Smooth muscle cell (in vitro differentiated cells): ENCODE results near the gene IGFBP5. TPM values are rescaled to one million over a fixed set of nuclear protein-coding genes. Genes with fewer than 3 reads are reported as not detected.
A peak's percentile ranks its signal among the peaks of the same experiment; 100 is the strongest.

ENCODE experiments used
- DNase-seq: peaks from one replicate; lab custom pipeline; 2025; ENCODE audit not compliant: unreplicated experiment; lab: John Stamatoyannopoulos, UW
- H2AFZ ChIP-seq: fragments of 200-600 bp; sonication (generic); 2 replicates; pipeline ENCODE4 v1.6.0; 2016; ENCODE audit warnings: antibody characterized with exemption, low read depth, mild to moderate bottlenecking
- H3F3A ChIP-seq: fragments of 200-600 bp; sonication (generic); 2 replicates; pipeline ENCODE4 v1.6.0; 2017; ENCODE audit warnings: antibody characterized with exemption, low read depth
- H3K27ac ChIP-seq: fragments of 200-600 bp; sonication (generic); 2 replicates; pipeline ENCODE4 v1.5.1; 2016; ENCODE audit warnings: low read depth, mild to moderate bottlenecking
- H3K27me3 ChIP-seq: fragments of 200-600 bp; sonication (generic); 2 replicates; pipeline ENCODE4 v1.6.1; 2016; ENCODE audit warnings: low read depth, mild to moderate bottlenecking
- H3K36me3 ChIP-seq: fragments of 200-600 bp; sonication (generic); 2 replicates; pipeline ENCODE4 v1.5.1; 2016; ENCODE audit warnings: low read depth
- H3K4me1 ChIP-seq: fragments of 200-600 bp; sonication (generic); 2 replicates; pipeline ENCODE4 v1.5.1; 2016; ENCODE audit warnings: low read depth
- H3K4me2 ChIP-seq: fragments of 200-600 bp; sonication (generic); 2 replicates; pipeline ENCODE4 v1.6.0; 2016; ENCODE audit warnings: mild to moderate bottlenecking
- H3K4me3 ChIP-seq: fragments of 200-600 bp; sonication (generic); 2 replicates; pipeline ENCODE4 v1.5.1; 2016; ENCODE audit warnings: mild to moderate bottlenecking
- H3K79me2 ChIP-seq: fragments of 200-600 bp; sonication (generic); 2 replicates; pipeline ENCODE4 v1.6.0; 2016; ENCODE audit warnings: low read depth, mild to moderate bottlenecking
- H3K9ac ChIP-seq: fragments of 200-600 bp; sonication (generic); 2 replicates; pipeline ENCODE4 v1.6.0; 2016; ENCODE audit warnings: low read depth
- H3K9me3 ChIP-seq: fragments of 200-600 bp; sonication (generic); replicated peaks from 2 replicates; pipeline ENCODE4 v1.5.1; 2016; ENCODE audit warnings: low read depth
- H4K20me1 ChIP-seq: fragments of 200-600 bp; sonication (generic); 2 replicates; pipeline ENCODE4 v1.6.0; 2016; ENCODE audit warnings: low read depth
- CTCF ChIP-seq: fragments of 200-600 bp; sonication (generic); IDR thresholded peaks from 2 replicates; pipeline ENCODE4 v1.5.1; 2017; ENCODE audit warnings: borderline replicate concordance, mild to moderate bottlenecking, antibody characterized with exemption; ENCODE audit not compliant: insufficient read depth, poor library complexity, severe bottlenecking
- WGBS: methylation state at CpG from one replicate; pipeline ENCODE4 v1.1.7; 2016; ENCODE audit warnings: low lambda C conversion rate; 5-methylcytosine and 5-hydroxymethylcytosine counted together
- polyA plus RNA-seq: library from polyadenylated mRNA; unstranded; fragments of >200 nt; fragmentation: Nextera tagmentation; extraction: Ambion mirVana; gene quantifications from 2 replicates; pipeline ENCODE4 v1.2.1, GENCODE V29; 2016
- total RNA-seq: library from RNA; depleted of rRNA; stranded (reverse); fragments of >200 nt; gene quantifications from 2 replicates; pipeline ENCODE4 v1.2.3, GENCODE V29; 2014

IGFBP5 gene
- total and polyA plus RNA-seq, 2 experiments from 2014 or later, result 381 to 787 TPM

- Histone ChIP-seq H3K36me3 (no peaks in the 10 kb centered on the region), H3F3A (no peaks in the 10 kb centered on the region), H3K9me3 (no peaks in the 10 kb centered on the region), H3K27me3 (no peaks in the 10 kb centered on the region), H3K4me1 (peaks cover 11% of the 10 kb centered on the region), H3K4me3 (no peak overlapping the region), H2AFZ (no peak overlapping the region), H3K9ac (no peak overlapping the region), H3K79me2 (peaks cover 23% of the 10 kb centered on the region), H4K20me1 (no peaks in the 10 kb centered on the region), H3K4me2 (no peak overlapping the region), H3K27ac (no peak overlapping the region)
- no peak for TF ChIP-seq CTCF
- no peak for DNase-seq
- WGBS, result 63% methylated on average over 5 of the region's 5 CpGs
These were observed 51.2 kb downstream of the IGFBP5 start for GRCh38 chr2:216643986-216644659.

- no peaks in the 10 kb centered on the region for H4K20me1 ChIP-seq
- no peaks in the 10 kb centered on the region for H3K36me3 ChIP-seq
- DNase-seq, result no peak
- WGBS, result 72% methylated on average over 3 of the region's 3 CpGs
- H3K27me3 ChIP-seq, result peaks cover 15% of the 10 kb centered on the region
- no peak overlapping the region for H3K9ac ChIP-seq
- peaks cover 30% of the 10 kb centered on the region for H3K4me1 ChIP-seq
- H3F3A ChIP-seq, result peaks cover 11% of the 10 kb centered on the region
- peak overlapping the region; percentile 55 for H2AFZ ChIP-seq
- H3K4me3 ChIP-seq, result no peak overlapping the region
- no peak for TF ChIP-seq CTCF
- no peak overlapping the region for H3K27ac ChIP-seq
- peak overlapping the region; percentile 100 for H3K4me2 ChIP-seq
- peaks cover 27% of the 10 kb centered on the region for H3K79me2 ChIP-seq
- H3K9me3 ChIP-seq, result no peaks in the 10 kb centered on the region
These were observed 57.9 kb downstream of the IGFBP5 start for GRCh38 chr2:216637472-216637871.

GRCh38 chr2:216636551-216637450 is 58.5 kb downstream of the IGFBP5 start:
- Histone ChIP-seq H3K27ac (no peak overlapping the region), H2AFZ (peak overlapping the region; percentile 55)
- WGBS, result 11% methylated on average over 28 of the region's 29 CpGs

More at GRCh38 chr2:216636551-216637450, 58.5 kb downstream of the IGFBP5 start:
- Histone ChIP-seq H4K20me1 (no peaks in the 10 kb centered on the region), H3K79me2 (peaks cover 25% of the 10 kb centered on the region), H3K27me3 (peaks cover 17% of the 10 kb centered on the region), H3K36me3 (no peaks in the 10 kb centered on the region), H3K4me3 (peak overlapping the region; percentile 64), H3K4me2 (peak overlapping the region; percentile 100), H3K9me3 (no peaks in the 10 kb centered on the region), H3K4me1 (peaks cover 32% of the 10 kb centered on the region), H3K9ac (no peak overlapping the region), H3F3A (peaks cover 11% of the 10 kb centered on the region)
- DNase-seq, result no peak
- no peak for TF ChIP-seq CTCF
